Psoas muscle (tissue), 8 donors: ENCODE results near the gene SAMD4B. TPM values are rescaled to one million over a fixed set of nuclear protein-coding genes. Genes with fewer than 3 reads are reported as not detected.
A peak's percentile ranks its signal among the peaks of the same experiment; 100 is the strongest.
"Not testable (repeated sequence)": the region's sequence is repeated elsewhere in the genome, so short reads cannot be mapped to it uniquely, and the experiment has no call there.

ENCODE experiments used
- ATAC-seq, 4 donors: fragments of 200-7000 bp; cut with Tn5 transposase; one replicate each; pipeline ENCODE4 v1.9.1; 2020; ENCODE audit warnings: moderate library complexity in 3 of 4, mild to moderate bottlenecking in 2 of 4
- DNase-seq, 2 donors: peaks; one replicate each; pipeline ENCODE4 v3.0.0-alpha.2; 2020
- H3K27ac ChIP-seq: fragments of 200-600 bp; one replicate; pipeline ENCODE4 v1.8.0; 2022
- H3K27me3 ChIP-seq, 3 donors: fragments of 200-600 bp in 1 of 3; one replicate each; pipeline versions ENCODE4 v1.6.1 to v1.8.0; 2013 to 2022; ENCODE audit warnings: low read length in 2 of 3, mild to moderate bottlenecking in 2 of 3, moderate library complexity in 1 of 3; ENCODE audit not compliant: insufficient read depth in 3 of 3
- H3K36me3 ChIP-seq, 2 donors: fragments of 200-600 bp in 1 of 2; one replicate each; pipeline versions ENCODE4 v1.6.1 to v1.8.0; 2013 to 2022; ENCODE audit warnings: low read depth in 1 of 2, mild to moderate bottlenecking in 1 of 2, moderate library complexity in 1 of 2; ENCODE audit not compliant: insufficient read depth in 1 of 2
- H3K4me1 ChIP-seq: fragments of 200-600 bp; one replicate; pipeline ENCODE4 v1.8.0; 2022
- H3K4me3 ChIP-seq: fragments of 200-600 bp; one replicate; pipeline ENCODE4 v1.8.0; 2022; ENCODE audit warnings: mild to moderate bottlenecking
- H3K9me3 ChIP-seq: fragments of 200-600 bp; one replicate; pipeline ENCODE4 v1.8.0; 2022
- WGBS, 3 donors: extraction: QIAGEN DNeasy Blood & Tissue Kit; methylation state at CpG; one replicate each; pipeline versions ENCODE4 v1.1.6 to v1.1.7; 2013; 5-methylcytosine and 5-hydroxymethylcytosine counted together
- intact Hi-C, 2 donors: fragments of 100-400 bp; cut with DNase I; formaldehyde crosslinking; loops; one replicate each; pipeline versions ENCODE4 v1.11.0 to v1.14.2; 2022
- polyA plus RNA-seq, 3 donors: library from polyadenylated mRNA; stranded (reverse); fragments of 200-250 nt; gene quantifications; one replicate each; pipeline ENCODE4 v1.2.3, GENCODE V29; 2013
- total RNA-seq, 4 donors: library from RNA; stranded (reverse); fragmentation: NEBNext Ultra II Directional in 2 of 4; extraction: Animal tissue kit (Norgen Biotek cat#: 25700) in 2 of 4; gene quantifications; one replicate each; pipeline versions ENCODE4 v1.2.1 to v1.2.4, GENCODE V29; 2021 to 2023
- TF ChIP-seq, protein P1 (sequence below): fragments of 200-600 bp; IDR thresholded peaks from one replicate; pipeline ENCODE4 v1.8.0; 2022; ENCODE audit warnings: antibody characterized with exemption
- donor health status: healthy with polysubstance abuse.
- donor health status: DM: no; HTN: no; CAD: no; lungs with moderate emphysema.
- donor health status: Bipolar disorder and iron deficiency.
- donor health status: healthy.
- donor health status: DM: yes; HTN: yes; CAD: no.
- donor health status: DM: no; HTN: no; CAD: no.
- donor health status: DM: no; HTN: no; CAD: no.
- donor health status: DM: yes; HTN: yes; CAD: no.

The SAMD4B gene
- total and polyA plus RNA-seq, 7 donors: 34.7 to 97.5 (median 58.4) TPM

DNA sequence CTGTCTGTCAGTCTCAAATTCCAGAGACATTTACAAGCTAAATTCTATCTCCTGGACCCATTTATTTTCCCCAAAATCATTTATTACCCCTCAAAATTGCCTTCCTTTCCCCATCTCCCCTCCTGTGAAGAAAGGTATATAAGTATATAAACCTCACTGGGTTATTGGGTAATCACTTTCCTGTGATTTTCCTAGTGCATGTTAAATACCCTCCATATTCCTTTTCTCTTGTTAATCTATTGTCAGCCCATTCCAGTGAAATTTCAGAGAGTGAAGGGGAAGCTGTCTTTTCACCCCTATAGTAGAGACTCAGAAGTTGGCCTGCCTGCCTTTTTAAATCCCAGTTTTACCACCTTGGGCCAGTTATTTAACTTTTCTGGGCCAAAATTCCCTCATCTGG, 36.1 kb upstream of the SAMD4B start:
- intact Hi-C loops: no loop called here
- ATAC-seq: no peak
- TF ChIP-seq, protein P1, sequence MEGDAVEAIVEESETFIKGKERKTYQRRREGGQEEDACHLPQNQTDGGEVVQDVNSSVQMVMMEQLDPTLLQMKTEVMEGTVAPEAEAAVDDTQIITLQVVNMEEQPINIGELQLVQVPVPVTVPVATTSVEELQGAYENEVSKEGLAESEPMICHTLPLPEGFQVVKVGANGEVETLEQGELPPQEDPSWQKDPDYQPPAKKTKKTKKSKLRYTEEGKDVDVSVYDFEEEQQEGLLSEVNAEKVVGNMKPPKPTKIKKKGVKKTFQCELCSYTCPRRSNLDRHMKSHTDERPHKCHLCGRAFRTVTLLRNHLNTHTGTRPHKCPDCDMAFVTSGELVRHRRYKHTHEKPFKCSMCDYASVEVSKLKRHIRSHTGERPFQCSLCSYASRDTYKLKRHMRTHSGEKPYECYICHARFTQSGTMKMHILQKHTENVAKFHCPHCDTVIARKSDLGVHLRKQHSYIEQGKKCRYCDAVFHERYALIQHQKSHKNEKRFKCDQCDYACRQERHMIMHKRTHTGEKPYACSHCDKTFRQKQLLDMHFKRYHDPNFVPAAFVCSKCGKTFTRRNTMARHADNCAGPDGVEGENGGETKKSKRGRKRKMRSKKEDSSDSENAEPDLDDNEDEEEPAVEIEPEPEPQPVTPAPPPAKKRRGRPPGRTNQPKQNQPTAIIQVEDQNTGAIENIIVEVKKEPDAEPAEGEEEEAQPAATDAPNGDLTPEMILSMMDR: no peak
- Histone ChIP-seq H3K4me1 (no peaks in the 10 kb centered on the region), H3K9me3 (no peaks in the 10 kb centered on the region), H3K27ac (no peak overlapping the region), H3K36me3 (no peaks in the 10 kb centered on the region), H3K27me3 (peaks cover 0 to 54% (median 23%) of the 10 kb centered on the region in 3 donors), H3K4me3 (no peak overlapping the region)
- DNase-seq: no peak

DNA sequence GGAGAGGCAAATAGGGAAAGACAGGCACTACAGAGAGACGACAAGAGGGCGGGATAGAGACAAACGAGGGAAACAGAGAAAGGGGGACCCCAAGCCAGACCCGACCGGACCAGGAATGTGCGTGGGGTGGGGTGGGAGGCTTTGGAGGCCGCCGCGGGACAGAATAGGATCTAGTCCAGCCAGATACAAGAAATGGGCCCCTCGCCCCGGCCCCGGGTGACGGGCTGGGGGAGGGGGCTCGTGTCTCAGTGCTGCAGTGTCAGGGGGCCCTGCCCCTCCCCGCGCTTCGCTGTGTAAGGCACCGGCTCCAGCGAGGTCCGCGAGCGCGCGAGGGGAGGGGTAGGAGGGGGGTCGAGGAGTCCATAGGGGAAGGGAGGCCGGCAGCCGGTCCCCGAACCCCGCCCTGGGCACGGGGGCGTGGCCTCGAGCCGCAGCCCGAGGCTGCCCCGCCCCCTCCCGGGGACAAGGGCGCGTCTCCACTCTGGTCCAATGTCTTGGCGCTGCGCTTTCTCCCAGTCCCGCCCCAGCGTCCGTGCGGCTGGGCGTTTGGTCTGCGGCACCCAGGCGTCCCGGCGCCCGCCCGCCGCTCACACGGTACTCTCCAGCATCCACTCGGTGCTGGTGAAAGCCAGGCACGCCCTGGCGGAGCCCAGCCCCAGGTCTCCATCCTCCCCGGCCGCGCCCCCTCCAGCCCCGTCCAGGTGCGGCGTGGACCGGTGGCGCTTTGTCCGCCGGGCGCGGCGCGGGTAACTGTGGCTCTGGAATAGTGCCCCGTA, 35.0 kb upstream of the SAMD4B start:
- intact Hi-C loops: no loop called here
- no peaks in the 10 kb centered on the region for H3K9me3 ChIP-seq
- no peaks in the 10 kb centered on the region for H3K36me3 ChIP-seq
- DNase-seq (no peak), ATAC-seq (peak in 1 of 4 donors; percentile 43)
- WGBS, 3 donors: 6 to 14% (median 8%) methylated on average over 43 to 71 of the region's 71 CpGs
- TF ChIP-seq, protein P1: no peak
- peak overlapping the region; percentile 42 for H3K4me3 ChIP-seq
- H3K4me1 ChIP-seq: no peaks in the 10 kb centered on the region
- no peak overlapping the region for H3K27ac ChIP-seq
- H3K27me3 ChIP-seq: peaks cover 0 to 59% (median 24%) of the 10 kb centered on the region in 3 donors

DNA sequence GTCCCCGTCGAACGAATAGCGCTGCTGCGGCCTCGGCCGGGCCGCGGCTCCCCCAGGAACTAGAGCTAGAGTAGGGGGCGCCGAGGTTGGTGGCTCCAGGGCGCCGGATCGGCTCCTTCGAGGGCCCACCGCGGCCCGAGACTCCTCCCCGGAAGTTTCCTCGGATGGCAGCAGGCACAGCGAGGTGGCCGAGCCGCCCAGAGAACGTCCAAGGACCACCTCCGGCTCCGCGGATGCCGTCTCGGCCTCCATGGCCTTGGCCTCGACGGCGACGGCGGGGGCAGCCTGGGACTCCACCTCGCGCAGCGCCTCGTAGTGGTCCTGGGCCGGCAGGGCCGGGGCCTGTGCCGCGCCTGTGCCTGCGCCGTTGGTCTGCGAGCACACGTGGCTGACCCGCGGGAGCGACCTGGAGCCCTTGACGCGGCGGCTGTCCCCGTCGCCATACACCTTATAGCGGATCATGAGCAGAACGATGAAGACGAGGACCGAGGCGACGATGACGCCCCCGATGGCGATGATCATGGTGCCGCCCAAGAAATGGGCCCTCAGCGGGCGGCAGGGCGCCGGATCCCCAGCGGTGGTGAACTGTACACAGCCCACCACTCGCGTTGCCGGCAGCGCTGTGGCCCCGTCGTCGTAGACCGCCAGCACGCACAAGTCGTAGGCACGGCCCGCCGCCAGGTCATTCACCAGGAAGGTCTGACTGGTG, 34.2 kb upstream of the SAMD4B start:
- no peak overlapping the region for H3K27ac ChIP-seq
- H3K4me3 ChIP-seq: peak overlapping the region; percentile 42
- peaks cover 0 to 59% (median 24%) of the 10 kb centered on the region in 3 donors for H3K27me3 ChIP-seq
- no peaks in the 10 kb centered on the region for H3K9me3 ChIP-seq
- WGBS, 3 donors: 9 to 16% (median 12%) methylated on average over 76 to 82 of the region's 82 CpGs
- ATAC-seq (no peak), DNase-seq (no peak)
- intact Hi-C loops: no loop called here
- no peaks in the 10 kb centered on the region for H3K4me1 ChIP-seq
- TF ChIP-seq, protein P1: no peak
- H3K36me3 ChIP-seq: no peaks in the 10 kb centered on the region

DNA sequence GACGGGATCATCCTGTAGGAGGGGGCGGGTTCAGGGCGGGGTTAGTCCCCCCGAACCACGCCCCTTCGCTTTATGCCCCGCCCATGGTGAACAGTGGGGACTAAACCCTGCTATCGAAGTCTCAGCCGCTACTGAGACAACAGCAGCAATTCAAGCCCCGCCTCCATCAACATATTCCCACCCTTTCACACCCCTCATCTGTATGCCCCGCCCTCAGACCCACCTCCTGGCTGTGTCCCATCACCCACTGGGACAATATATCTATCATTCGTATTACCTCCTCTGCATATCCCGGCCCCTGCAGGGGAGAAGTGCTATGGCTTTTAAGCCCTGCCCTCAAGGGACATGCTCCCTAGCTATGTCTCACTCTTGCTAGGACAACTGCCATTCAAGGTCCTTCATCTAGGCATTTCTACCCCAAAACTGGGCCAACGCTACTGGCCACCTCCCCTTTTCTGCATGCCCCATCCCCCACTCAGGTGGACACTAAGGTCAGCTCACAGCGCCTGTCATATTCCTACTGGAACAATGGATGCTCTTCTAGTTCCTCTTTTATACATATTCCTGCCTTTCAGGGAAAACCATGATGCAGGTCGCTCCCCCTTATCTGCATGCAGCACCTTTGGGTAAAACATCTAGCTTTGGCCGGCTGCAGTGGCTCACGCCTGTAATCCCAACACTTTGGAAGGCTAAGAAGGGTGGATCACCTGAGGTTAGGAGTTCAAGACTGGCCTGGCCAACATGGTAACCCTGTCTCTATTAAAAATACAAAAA, 33.5 kb upstream of the SAMD4B start:
- H3K4me3 ChIP-seq: no peak overlapping the region
- WGBS, 3 donors: 37 to 45% (median 44%) methylated on average over 18 of the region's 18 CpGs
- H3K9me3 ChIP-seq: no peaks in the 10 kb centered on the region
- no peak overlapping the region for H3K27ac ChIP-seq
- TF ChIP-seq, protein P1: no peak
- intact Hi-C loops: no loop called here
- H3K4me1 ChIP-seq: no peaks in the 10 kb centered on the region
- DNase-seq (no peak), ATAC-seq (no peak)
- peaks cover 0 to 58% (median 27%) of the 10 kb centered on the region in 3 donors for H3K27me3 ChIP-seq
- H3K36me3 ChIP-seq: no peaks in the 10 kb centered on the region

DNA sequence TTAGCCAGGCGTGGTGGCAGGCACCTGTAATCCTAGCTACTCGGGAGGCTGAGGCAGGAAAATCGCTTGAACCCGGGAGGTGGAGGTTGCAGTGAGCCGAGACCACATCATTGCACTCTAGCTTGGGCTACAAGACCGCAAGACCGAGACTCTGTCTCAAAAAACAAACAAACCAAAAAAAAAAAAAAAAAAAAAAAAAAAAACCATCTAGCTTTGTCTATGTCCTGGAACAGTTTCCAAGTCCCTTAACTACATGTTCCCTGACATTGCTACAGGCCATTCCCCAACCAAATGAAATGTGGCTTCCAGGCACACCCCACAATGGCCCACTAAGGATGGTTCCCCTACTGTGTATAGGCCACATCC, 32.9 kb upstream of the SAMD4B start:
- intact Hi-C loops, DNase-seq, H3K9me3 ChIP-seq, H3K4me1 ChIP-seq, H3K4me3 ChIP-seq, ATAC-seq, H3K27ac ChIP-seq, H3K36me3 ChIP-seq: not testable (repeated sequence)
- 93 to 97% (median 95%) methylated on average over 7 of the region's 7 CpGs for WGBS, 3 donors
- peaks cover 0 to 52% (median 28%) of the 10 kb centered on the region in 3 donors for H3K27me3 ChIP-seq
